Heart left ventricle (tissue), 16 donors: ENCODE data around the gene ADAM15. TPM values are rescaled to one million over a fixed set of nuclear protein-coding genes. Genes with fewer than 3 reads are reported as not detected.

Source experiments
- ATAC-seq, 4 donors: fragments of 200-7000 bp; cut with Tn5 transposase; one replicate each; pipeline ENCODE4 v1.9.1; 2020 to 2022; ENCODE audit warnings: moderate library complexity in 4 of 4, mild to moderate bottlenecking in 3 of 4, moderate number of reproducible peaks in 1 of 4
- DNase-seq, 5 donors: peaks; one replicate each; pipeline ENCODE4 v3.0.0-alpha.2; 2020
- H3K27ac ChIP-seq, 12 donors: fragments of 200-600 bp; sonication (generic) in 4 of 12; one replicate each; pipeline versions ENCODE4 v1.5.0 to v1.8.0; 2016 to 2022; ENCODE audit warnings: mild to moderate bottlenecking in 2 of 12
- H3K27me3 ChIP-seq, 9 donors: fragments of 200-600 bp; sonication (generic) in 2 of 9; one replicate each; pipeline versions ENCODE4 v1.5.1 to v1.8.0; 2016 to 2022; ENCODE audit warnings: mild to moderate bottlenecking in 3 of 9
- H3K36me3 ChIP-seq, 9 donors: fragments of 200-600 bp; sonication (generic) in 2 of 9; one replicate each; pipeline versions ENCODE4 v1.5.0 to v1.8.0; 2018 to 2022; ENCODE audit warnings: mild to moderate bottlenecking in 2 of 9
- H3K4me1 ChIP-seq, 12 donors: fragments of 200-600 bp; sonication (generic) in 4 of 12; one replicate each; pipeline versions ENCODE4 v1.5.0 to v1.8.0; 2016 to 2022; ENCODE audit warnings: mild to moderate bottlenecking in 3 of 12
- H3K4me3 ChIP-seq, 12 donors: fragments of 200-600 bp; sonication (generic) in 4 of 12; one replicate each; pipeline versions ENCODE4 v1.5.0 to v1.8.0; 2017 to 2022; ENCODE audit warnings: mild to moderate bottlenecking in 9 of 12, moderate library complexity in 4 of 12
- H3K9me3 ChIP-seq, 12 donors: fragments of 200-600 bp; sonication (generic) in 4 of 12; one replicate each; pipeline versions ENCODE4 v1.5.0 to v1.8.0; 2016 to 2022; ENCODE audit warnings: mild to moderate bottlenecking in 1 of 12
- CTCF ChIP-seq, 12 donors: fragments of 200-600 bp; sonication (generic) in 4 of 12; IDR thresholded peaks; one replicate each; pipeline versions ENCODE4 v1.5.0 to v1.8.0; 2018 to 2022; ENCODE audit warnings: antibody characterized with exemption in 12 of 12, mild to moderate bottlenecking in 5 of 12
- POLR2A ChIP-seq, 2 donors: fragments of 450-650 bp; IDR thresholded peaks; one replicate each; pipeline ENCODE4 v1.6.1; 2017; ENCODE audit warnings: antibody characterized with exemption in 2 of 2, mild to moderate bottlenecking in 2 of 2, moderate library complexity in 2 of 2
- WGBS, 4 donors: extraction: QIAGEN DNeasy Blood & Tissue Kit in 2 of 4; methylation state at CpG; one replicate each; pipeline versions ENCODE4 v1.1.5 to v1.1.7; 2013 to 2018; 5-methylcytosine and 5-hydroxymethylcytosine counted together
- intact Hi-C, 10 donors: fragments of 100-400 bp; cut with DNase I; formaldehyde crosslinking; loops; one replicate each; pipeline versions ENCODE4 v1.11.1 to v1.14.2; 2022
- polyA plus RNA-seq, 2 donors: library from polyadenylated mRNA; stranded (reverse); fragments of 200-250 nt; gene quantifications; one replicate each; pipeline ENCODE4 v1.2.3, GENCODE V29; 2013
- total RNA-seq, 9 donors: library from RNA; depleted of rRNA in 2 of 9; stranded (reverse); fragments of >200 nt in 2 of 9; fragmentation: NEBNext Ultra II Directional in 3 of 9; extraction: Animal tissue kit (Norgen Biotek cat#: 25700) in 3 of 9; gene quantifications; one replicate each; pipeline versions ENCODE4 v1.1.0 to v1.2.4, GENCODE V29; 2016 to 2023
- donor health status: ischemic (EF 13 %, LVEDD 7.1; RV severe dilation, severe dysfunction).
- donor health status: healthy with polysubstance abuse.
- donor health status: DM: no; HTN: yes; CAD: no.
- donor health status: DM: no; HTN: no; CAD: no.
- donor health status: ischemic (EF 25% LVEDD 6.9; RV normal size, moderate dysfunction).
- donor health status: ischemic (EF 25% LVEDD 5.7; RV mildly dilated, moderate dysfunction).
- donor health status: healthy.
- donor health status: DM: yes; HTN: yes; CAD: no.
- donor health status: ischemic (EF 35%, LVEDD 5.7; RV mildly dilated, moderate dysfunction).
- donor health status: nonischemic (EF 11% LVEDD 7.7; RV severe dilation, severe dysfunction).
- donor health status: DM: yes; HTN: yes; CAD: no.
- donor health status: PGD.
- donor health status: ischemic (EF 29% LVEDD 5.4; RV normal size, mild dysfunction).
- donor health status: nonischemic (EF 23%, LVEDD 6.1; RV moderate dilation, normal function).

ADAM15 gene
- total and polyA plus RNA-seq, 11 donors, result 55.8 to 199 (median 84.2) TPM

GRCh38 chr1:155014709-155015508 lies 36.2 kb upstream of the ADAM15 start:
- Histone ChIP-seq H3K36me3 (peaks cover 0 to 25% (median 17%) of the 10 kb centered on the region in 9 donors), H3K9me3 (no peaks in the 10 kb centered on the region), H3K27me3 (no peaks in the 10 kb centered on the region), H3K4me3 (no peak overlapping the region), H3K4me1 (peaks cover 8 to 64% (median 31%) of the 10 kb centered on the region in 12 donors), H3K27ac (no peak overlapping the region)
- WGBS, 4 donors, result 92 to 94% (median 94%) methylated on average over 28 to 31 of the region's 31 CpGs
- intact Hi-C loops, result loop anchor here in 7 of 10 donors (5.0 kb wide), 5 partner anchors 37 to 58 kb away; partner anchors contain the start of genes ADAM15 (in 1 of the 7), CKS1B (in 1 of the 7), PBXIP1 (in 1 of the 7) and PYGO2 (in 1 of the 7)
- TF ChIP-seq CTCF (IDR thresholded peaks at IDR 0.05) (no peak), POLR2A (IDR thresholded peaks at IDR 0.05) (no peak)
- no peak for ATAC-seq
- DNase-seq, result peak in 1 of 5 donors; percentile 68

- no peak for ATAC-seq
- TF ChIP-seq POLR2A (IDR thresholded peaks at IDR 0.05) (no peak), CTCF (IDR thresholded peaks at IDR 0.05) (no peak)
- peak overlapping the region in 2 of 12 donors; percentile 88 to 91 for H3K27ac ChIP-seq
- H3K4me1 ChIP-seq, result peaks cover 8 to 60% (median 31%) of the 10 kb centered on the region in 12 donors
- H3K36me3 ChIP-seq, result peaks cover 0 to 25% (median 17%) of the 10 kb centered on the region in 9 donors
- H3K27me3 ChIP-seq, result no peaks in the 10 kb centered on the region
- no peak for DNase-seq
- H3K4me3 ChIP-seq, result no peak overlapping the region
- no peaks in the 10 kb centered on the region for H3K9me3 ChIP-seq
- intact Hi-C loops, result loop anchor here in 5 of 10 donors (2.0 to 5.0 kb wide), 8 partner anchors 13 to 58 kb away; partner anchors contain the start of genes ADAM15 (in 2 of the 5), PYGO2 (in 2 of the 5), CKS1B (in 1 of the 5) and PBXIP1 (in 1 of the 5)
- 85 to 91% (median 89%) methylated on average over 14 to 16 of the region's 16 CpGs for WGBS, 4 donors
Observed at GRCh38 chr1:155015527-155016230, 35.4 kb upstream of the ADAM15 start.

- WGBS, 4 donors, result 81 to 91% (median 88%) methylated on average over 24 to 26 of the region's 26 CpGs
- Histone ChIP-seq H3K27ac (peak overlapping the region; percentile 63 to 91 (median 84)), H3K4me1 (peaks cover 8 to 54% (median 29%) of the 10 kb centered on the region in 12 donors), H3K27me3 (no peaks in the 10 kb centered on the region), H3K4me3 (no peak overlapping the region), H3K36me3 (peaks cover 0 to 25% (median 17%) of the 10 kb centered on the region in 9 donors), H3K9me3 (no peaks in the 10 kb centered on the region)
- intact Hi-C loops, result loop anchor here in 5 of 10 donors (2.0 to 5.0 kb wide), 8 partner anchors 14 to 59 kb away; partner anchors contain the start of genes ADAM15 (in 2 of the 5), PYGO2 (in 2 of the 5), CKS1B (in 1 of the 5) and PBXIP1 (in 1 of the 5)
- ATAC-seq (no peak), DNase-seq (peak in 1 of 5 donors; percentile 61)
- TF ChIP-seq POLR2A (IDR thresholded peaks at IDR 0.05) (no peak), CTCF (IDR thresholded peaks at IDR 0.05) (no peak)
Observed at GRCh38 chr1:155016231-155016831, 34.8 kb upstream of the ADAM15 start.
